Neuronal stem cell (in vitro differentiated cells): Measurements from ENCODE around the gene ZFAND3.

Experiments
- DNase-seq: peaks from one replicate; pipeline ENCODE4 v3.0.0-alpha.2; 2013; ENCODE audit warnings: low spot score
- H2AFZ ChIP-seq: one replicate; pipeline ENCODE4 v1.6.1; 2013; ENCODE audit warnings: mild to moderate bottlenecking, low read length, inconsistent platforms
- H2AK5ac ChIP-seq: 2 replicates; pipeline ENCODE4 v1.6.1; 2013; ENCODE audit warnings: low read depth, mild to moderate bottlenecking, inconsistent platforms, low read length, moderate library complexity, mixed read lengths
- H2BK120ac ChIP-seq: 2 replicates; pipeline ENCODE4 v1.6.1; 2013; ENCODE audit warnings: low read depth, mild to moderate bottlenecking, inconsistent platforms, low read length, moderate library complexity, mixed read lengths
- H2BK12ac ChIP-seq: one replicate; pipeline ENCODE4 v1.6.1; 2013; ENCODE audit warnings: low read length, inconsistent platforms
- H2BK15ac ChIP-seq: 2 replicates; pipeline ENCODE4 v1.6.1; 2013; ENCODE audit warnings: mild to moderate bottlenecking, low read length, inconsistent platforms, mixed read lengths
- H2BK5ac ChIP-seq: one replicate; pipeline ENCODE4 v1.6.1; 2013; ENCODE audit warnings: inconsistent platforms, mild to moderate bottlenecking, low read length, moderate library complexity
- H3K14ac ChIP-seq: one replicate; pipeline ENCODE4 v1.6.1; 2013; ENCODE audit warnings: low read length, inconsistent platforms
- H3K18ac ChIP-seq: 2 replicates; pipeline ENCODE4 v1.6.1; 2013; ENCODE audit warnings: low read length, inconsistent platforms
- H3K23ac ChIP-seq: 2 replicates; pipeline ENCODE4 v1.6.1; 2013; ENCODE audit warnings: low read depth, mild to moderate bottlenecking, mixed read lengths, low read length, inconsistent platforms; ENCODE audit not compliant: poor library complexity
- H3K27ac ChIP-seq: replicated peaks from 3 replicates; pipeline ENCODE4 v1.5.1; 2013; ENCODE audit warnings: low read length, inconsistent platforms
- H3K27me3 ChIP-seq, 3 experiments: 2 replicates each; pipeline ENCODE4 v1.6.1; 2013; ENCODE audit warnings: low read length in 3 of 3, mild to moderate bottlenecking in 2 of 3, inconsistent platforms in 1 of 3, low read depth in 1 of 3, mixed read lengths in 1 of 3, moderate library complexity in 1 of 3; ENCODE audit not compliant: control insufficient read depth in 3 of 3, insufficient read depth in 3 of 3
- H3K36me3 ChIP-seq, 2 donors: replicated peaks in 1 of 2; 2 replicates each; pipeline ENCODE4 v1.6.1; 2013; ENCODE audit warnings: low read length in 2 of 2; ENCODE audit not compliant: control insufficient read depth in 2 of 2, insufficient read depth in 2 of 2
- H3K4ac ChIP-seq: 2 replicates; pipeline ENCODE4 v1.6.1; 2013; ENCODE audit warnings: inconsistent platforms, mild to moderate bottlenecking, low read length, moderate library complexity
- H3K4me1 ChIP-seq, 2 donors: 1 replicate in 1 of 2; 2 replicates in 1 of 2; pipeline ENCODE4 v1.6.1; 2013; ENCODE audit warnings: low read length in 2 of 2, low read depth in 1 of 2; ENCODE audit not compliant: control insufficient read depth in 2 of 2, insufficient read depth in 1 of 2
- H3K4me2 ChIP-seq: one replicate; pipeline ENCODE4 v1.6.1; 2013; ENCODE audit warnings: mild to moderate bottlenecking, low read length, inconsistent platforms; ENCODE audit not compliant: insufficient read depth, poor library complexity, severe bottlenecking
- H3K4me3 ChIP-seq, 2 donors: 2 replicates each; pipeline ENCODE4 v1.5.1; 2013; ENCODE audit warnings: low read length in 2 of 2, mild to moderate bottlenecking in 2 of 2, inconsistent platforms in 1 of 2, moderate library complexity in 1 of 2
- H3K79me1 ChIP-seq: one replicate; pipeline ENCODE4 v1.6.1; 2013; ENCODE audit warnings: low read depth, mild to moderate bottlenecking, inconsistent platforms, low read length, moderate library complexity
- H3K9ac ChIP-seq: one replicate; pipeline ENCODE4 v1.6.1; 2013; ENCODE audit warnings: mild to moderate bottlenecking, low read depth, low read length, inconsistent platforms; ENCODE audit not compliant: poor library complexity
- H3K9me3 ChIP-seq, 2 donors: replicated peaks in 1 of 2; 2 replicates each; pipeline versions ENCODE3 to v1.6.1; 2013; ENCODE audit warnings: low read length in 2 of 2, mild to moderate bottlenecking in 2 of 2, inconsistent platforms in 1 of 2, low read depth in 1 of 2, mixed read lengths in 1 of 2, moderate library complexity in 1 of 2; ENCODE audit not compliant: control insufficient read depth in 2 of 2, insufficient read depth in 1 of 2
- H4K8ac ChIP-seq: one replicate; pipeline ENCODE4 v1.6.1; 2013; ENCODE audit warnings: low read depth, mild to moderate bottlenecking, inconsistent platforms, low read length, moderate library complexity
- H4K91ac ChIP-seq: one replicate; pipeline ENCODE4 v1.6.1; 2013; ENCODE audit warnings: low read length, low read depth, mild to moderate bottlenecking, inconsistent platforms; ENCODE audit not compliant: poor library complexity
- WGBS, 2 donors: extraction: QIAGEN DNeasy Blood & Tissue Kit; methylation state at CpG; one replicate each; pipeline ENCODE4 v1.1.7; 2013; ENCODE audit warnings: missing lambda C conversion rate in 2 of 2, mixed read lengths in 1 of 2; ENCODE audit not compliant: insufficient read length in 2 of 2, insufficient replicate concordance in 1 of 2; ENCODE audit errors: extremely low coverage in 2 of 2; 5-methylcytosine and 5-hydroxymethylcytosine counted together

The ZFAND3 gene

GRCh38 chr6:38079537-38079936, 260.0 kb downstream of the ZFAND3 start:
- H3K18ac ChIP-seq = no peak overlapping the region
- no peak overlapping the region for H3K4me3 ChIP-seq
- H3K4ac ChIP-seq = no peak overlapping the region
- H2BK120ac ChIP-seq = no peak overlapping the region
- no peak overlapping the region for H2AK5ac ChIP-seq
- H2BK5ac ChIP-seq = no peak overlapping the region
- H3K36me3 ChIP-seq = peaks cover 5 to 13% of the 10 kb centered on the region in 2 donors
- H3K4me2 ChIP-seq = no peak overlapping the region
- no peak overlapping the region for H2AFZ ChIP-seq
- H2BK15ac ChIP-seq = no peak overlapping the region
- no peak overlapping the region for H2BK12ac ChIP-seq
- H3K27ac ChIP-seq = no peak overlapping the region
- H3K27me3 ChIP-seq = no peaks in the 10 kb centered on the region
- H4K91ac ChIP-seq = no peak overlapping the region
- no CpG with 5 or more reads among the region's 1 CpG for WGBS, 2 donors
- H3K79me1 ChIP-seq = peaks cover 2% of the 10 kb centered on the region
- H3K23ac ChIP-seq = no peak overlapping the region
- peaks cover 3 to 4% of the 10 kb centered on the region in 2 donors for H3K9me3 ChIP-seq
- H3K14ac ChIP-seq = no peak overlapping the region
- H3K9ac ChIP-seq = no peak overlapping the region
- DNase-seq = no peak
- H4K8ac ChIP-seq = no peak overlapping the region
- H3K4me1 ChIP-seq = no peaks in the 10 kb centered on the region

- no peak overlapping the region for H4K8ac ChIP-seq
- no peak overlapping the region for H2AK5ac ChIP-seq
- H3K4me2 ChIP-seq = no peak overlapping the region
- no peaks in the 10 kb centered on the region for H3K27me3 ChIP-seq
- H3K27ac ChIP-seq = no peak overlapping the region
- no peak overlapping the region for H4K91ac ChIP-seq
- H3K9me3 ChIP-seq = peaks cover 0 to 3% of the 10 kb centered on the region in 2 donors
- H3K4me1 ChIP-seq = no peaks in the 10 kb centered on the region
- whole genome bisulfite sequencing, 2 donors = no CpG with 5 or more reads among the region's 3 CpGs
- H2BK120ac ChIP-seq = no peak overlapping the region
- H3K4ac ChIP-seq = no peak overlapping the region
- no peak overlapping the region for H2BK5ac ChIP-seq
- no peak overlapping the region for H2AFZ ChIP-seq
- H2BK12ac ChIP-seq = no peak overlapping the region
- peaks cover 5 to 12% of the 10 kb centered on the region in 2 donors for H3K36me3 ChIP-seq
- H3K4me3 ChIP-seq = no peak overlapping the region
- no peak overlapping the region for H2BK15ac ChIP-seq
- H3K18ac ChIP-seq = no peak overlapping the region
- no peak for DNase-seq
- H3K14ac ChIP-seq = no peak overlapping the region
- no peak overlapping the region for H3K23ac ChIP-seq
- no peak overlapping the region for H3K9ac ChIP-seq
- H3K79me1 ChIP-seq = peaks cover 2% of the 10 kb centered on the region
Observed at GRCh38 chr6:38080360-38080759, 260.8 kb downstream of the ZFAND3 start.

- Histone ChIP-seq H2BK15ac (no peak overlapping the region), H2BK12ac (no peak overlapping the region), H3K27me3 (no peaks in the 10 kb centered on the region), H3K4me2 (no peak overlapping the region), H3K79me1 (peaks cover 2% of the 10 kb centered on the region), H3K9ac (no peak overlapping the region), H3K18ac (no peak overlapping the region), H2AK5ac (no peak overlapping the region), H3K36me3 (peaks cover 5 to 12% of the 10 kb centered on the region in 2 donors), H2AFZ (no peak overlapping the region), H2BK5ac (no peak overlapping the region), H3K4ac (no peak overlapping the region), H4K8ac (no peak overlapping the region), H2BK120ac (no peak overlapping the region), H3K4me1 (no peaks in the 10 kb centered on the region), H3K23ac (no peak overlapping the region), H3K14ac (no peak overlapping the region), H3K4me3 (no peak overlapping the region), H3K27ac (no peak overlapping the region), H4K91ac (no peak overlapping the region), H3K9me3 (peaks cover 0 to 3% of the 10 kb centered on the region in 2 donors)
- DNase-seq = no peak
- WGBS, 2 donors = no CpG with 5 or more reads among the region's 2 CpGs
Observed at GRCh38 chr6:38080889-38081288, 261.4 kb downstream of the ZFAND3 start.

GRCh38 chr6:38085031-38085430, 265.5 kb downstream of the ZFAND3 start:
- Histone ChIP-seq H2AK5ac (no peak overlapping the region), H2BK5ac (no peak overlapping the region), H3K23ac (no peak overlapping the region), H3K36me3 (peaks cover 5 to 21% of the 10 kb centered on the region in 2 donors), H2BK15ac (no peak overlapping the region), H4K8ac (no peak overlapping the region), H3K27me3 (no peaks in the 10 kb centered on the region), H4K91ac (no peak overlapping the region), H3K4ac (no peak overlapping the region), H3K14ac (no peak overlapping the region), H3K4me1 (no peaks in the 10 kb centered on the region), H2BK12ac (no peak overlapping the region), H3K18ac (no peak overlapping the region), H3K9me3 (peaks cover 0 to 3% of the 10 kb centered on the region in 2 donors), H2BK120ac (no peak overlapping the region), H3K79me1 (peaks cover 2% of the 10 kb centered on the region), H3K4me3 (no peak overlapping the region), H3K27ac (no peak overlapping the region), H3K9ac (no peak overlapping the region), H2AFZ (no peak overlapping the region), H3K4me2 (no peak overlapping the region)
- no peak for DNase-seq
